GM10266 (cell line): Measurements from ENCODE around the gene LASP1NB.
"Not testable (repeated sequence)": the region's sequence is repeated elsewhere in the genome, so short reads cannot be mapped to it uniquely, and the experiment has no call there.

ENCODE experiments used
- DNase-seq: peaks from one replicate; pipeline ENCODE4 v3.0.0; 2012; ENCODE audit errors: extremely low spot score
- CTCF ChIP-seq: IDR thresholded peaks from 2 replicates; pipeline ENCODE4 v1.5.1; 2012; ENCODE audit warnings: mild to moderate bottlenecking, low read depth; ENCODE audit not compliant: control insufficient read depth, insufficient read depth; ENCODE audit errors: missing control alignments

LASP1NB gene

GRCh38 chr17:38959508-38959907 lies 34.1 kb downstream of the LASP1NB start:
- DNase-seq: no peak
- TF ChIP-seq CTCF: no peak

GRCh38 chr17:38960402-38960801 lies 35.0 kb downstream of the LASP1NB start:
- no peak for TF ChIP-seq CTCF
- DNase-seq: no peak

- no peak for DNase-seq
- no peak for TF ChIP-seq CTCF
Measured at GRCh38 chr17:38961413-38961812, 36.0 kb downstream of the LASP1NB start.

- DNase-seq: peak; percentile 30
- TF ChIP-seq CTCF: no peak
Measured at GRCh38 chr17:38967290-38967738, 41.9 kb downstream of the LASP1NB start, which contains the start of gene FBXO47. FBXO47 (minus strand) TSS chr17:38967403; CDS start chr17:38963025, 4,378 bp downstream.

GRCh38 chr17:38969281-38969680 lies 43.9 kb downstream of the LASP1NB start:
- no peak for TF ChIP-seq CTCF
- DNase-seq: no peak

- DNase-seq: no peak
- TF ChIP-seq CTCF: no peak
Measured at GRCh38 chr17:38970128-38970527, 44.7 kb downstream of the LASP1NB start.

GRCh38 chr17:38970804-38971203 lies 45.4 kb downstream of the LASP1NB start:
- no peak for TF ChIP-seq CTCF
- no peak for DNase-seq

- DNase-seq: not testable (repeated sequence)
Measured at GRCh38 chr17:38976187-38976551, 50.8 kb downstream of the LASP1NB start.
